ENCODE data around the gene GNB2.
A peak's percentile ranks its signal among the peaks of the same experiment; 100 is the strongest.
"Not testable (repeated sequence)": the region's sequence is repeated elsewhere in the genome, so short reads cannot be mapped to it uniquely, and the experiment has no call there.

GNB2 gene

GRCh38 chr7:100693312-100694097 lies 20.0 kb downstream of the GNB2 start:
- DNase-seq (ENCODE audit: low read depth in 2 of 3, low spot score in 1 of 3) = no peak

- peak in 1 of 3 donors; percentile 60 for DNase-seq (ENCODE audit: low read depth in 2 of 3, low spot score in 1 of 3)
Measured at GRCh38 chr7:100694098-100694745, 20.7 kb downstream of the GNB2 start, which contains the start of gene GIGYF1. Gene GIGYF1, minus strand, starts transcription at chr7:100694250. Its CDS starts 6,012 bp downstream, at chr7:100688238.

GRCh38 chr7:100696123-100696521 lies 22.6 kb downstream of the GNB2 start:
- no peak for DNase-seq (ENCODE audit: low read depth in 2 of 3, low spot score in 1 of 3)

GRCh38 chr7:100699018-100699417 lies 25.5 kb downstream of the GNB2 start:
- DNase-seq (ENCODE audit: low read depth in 2 of 3, low spot score in 1 of 3) = no peak

- DNase-seq (ENCODE audit: low read depth in 2 of 3, low spot score in 1 of 3) = not testable (repeated sequence)
Measured at GRCh38 chr7:100701089-100701488, 27.5 kb downstream of the GNB2 start.

GRCh38 chr7:100705320-100705752 lies 31.8 kb downstream of the GNB2 start:
- DNase-seq (ENCODE audit: low read depth in 2 of 3, low spot score in 1 of 3) = peak; percentile 67 to 79 (median 77)

GRCh38 chr7:100705753-100706671 lies 32.5 kb downstream of the GNB2 start, which contains the start of gene POP7:
Gene POP7, plus strand, starts transcription at chr7:100706121. Its CDS starts 710 bp downstream, at chr7:100706831.
- peak; percentile 98 to 99 (median 98) for DNase-seq (ENCODE audit: low read depth in 2 of 3, low spot score in 1 of 3)

- no peak for DNase-seq (ENCODE audit: low read depth in 2 of 3, low spot score in 1 of 3)
Measured at GRCh38 chr7:100706672-100707311, 33.3 kb downstream of the GNB2 start.

- no peak for DNase-seq (ENCODE audit: low read depth in 2 of 3, low spot score in 1 of 3)
Measured at GRCh38 chr7:100708395-100708794, 34.9 kb downstream of the GNB2 start.

- DNase-seq (ENCODE audit: low read depth in 2 of 3, low spot score in 1 of 3) = no peak
Measured at GRCh38 chr7:100710452-100710851, 36.9 kb downstream of the GNB2 start.

- no peak for DNase-seq (ENCODE audit: low read depth in 2 of 3, low spot score in 1 of 3)
Measured at GRCh38 chr7:100711369-100711768, 37.8 kb downstream of the GNB2 start.

GRCh38 chr7:100714725-100715124 lies 41.2 kb downstream of the GNB2 start:
- no peak for DNase-seq (ENCODE audit: low read depth in 2 of 3, low spot score in 1 of 3)

- DNase-seq (ENCODE audit: low read depth in 2 of 3, low spot score in 1 of 3) = not testable (repeated sequence)
Measured at GRCh38 chr7:100717073-100717472, 43.5 kb downstream of the GNB2 start.

GRCh38 chr7:100719523-100720278 lies 46.2 kb downstream of the GNB2 start:
- DNase-seq (ENCODE audit: low read depth in 2 of 3, low spot score in 1 of 3) = no peak

- no peak for DNase-seq (ENCODE audit: low read depth in 2 of 3, low spot score in 1 of 3)
Measured at GRCh38 chr7:100720279-100720670, 46.7 kb downstream of the GNB2 start, which contains the start of gene EPO. Gene EPO, plus strand, starts transcription at chr7:100720468. Its CDS starts 513 bp downstream, at chr7:100720981.

GRCh38 chr7:100720671-100721504 lies 47.3 kb downstream of the GNB2 start:
- no peak for DNase-seq (ENCODE audit: low read depth in 2 of 3, low spot score in 1 of 3)

GRCh38 chr7:100721505-100721812 lies 47.9 kb downstream of the GNB2 start:
- no peak for DNase-seq (ENCODE audit: low read depth in 2 of 3, low spot score in 1 of 3)

GRCh38 chr7:100722480-100723212 lies 49.1 kb downstream of the GNB2 start:
- no peak for DNase-seq (ENCODE audit: low read depth in 2 of 3, low spot score in 1 of 3)
